DMS53 treated with DMSO at 0.1 percent for 48 hours (cell line): ENCODE results near the gene RBMS3.

Experiments used
- DNase-seq: peaks from one replicate; lab custom pipeline; 2025; ENCODE audit not compliant: unreplicated experiment; lab: John Stamatoyannopoulos, UW

Gene RBMS3

DNA sequence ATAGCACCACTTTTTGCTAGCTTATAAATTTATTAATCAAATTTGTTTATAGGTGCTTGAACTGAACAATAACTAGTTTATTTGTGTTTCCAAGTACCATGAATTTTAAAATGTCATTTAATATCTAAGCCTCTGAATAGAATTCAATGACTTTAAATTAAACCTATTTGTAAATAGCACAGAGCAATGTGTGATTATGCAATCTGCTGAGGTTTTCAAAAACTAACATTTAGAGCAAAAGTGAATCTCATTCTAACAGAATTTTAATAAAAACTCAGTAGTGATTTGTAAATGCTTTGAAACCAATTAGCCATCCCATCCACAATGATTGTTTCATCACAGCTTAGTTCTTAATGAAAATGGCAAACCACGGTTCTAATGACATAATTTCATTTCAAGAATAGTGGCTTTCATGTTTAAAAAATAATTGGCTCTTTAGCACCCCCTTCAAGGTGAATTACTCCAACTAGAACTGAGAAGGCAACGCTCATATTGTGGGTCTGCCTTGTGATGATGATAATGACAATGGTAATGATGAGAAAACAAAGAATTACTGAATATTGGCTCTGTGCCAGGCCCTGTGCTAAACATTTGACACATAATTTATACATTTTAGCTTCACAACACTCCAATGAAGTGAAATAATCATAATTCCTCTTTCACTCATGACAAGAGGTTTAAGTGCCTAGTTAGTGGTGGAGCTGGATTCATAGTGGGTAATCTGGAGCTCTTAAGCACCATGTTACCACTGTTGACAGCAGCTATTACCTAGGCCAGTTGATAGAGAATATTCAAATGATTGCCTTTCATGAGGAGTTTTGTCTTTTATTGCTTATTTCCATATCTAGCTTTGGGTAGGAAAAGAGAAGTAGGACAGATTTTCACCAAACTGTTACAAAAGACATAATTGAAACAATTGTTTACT, 145.7 kb downstream of the RBMS3 start:
- no peak for DNase-seq

- no peak for DNase-seq
Observed at GRCh38 chr3:29427266-29428103, 146.6 kb downstream of the RBMS3 start.

DNA sequence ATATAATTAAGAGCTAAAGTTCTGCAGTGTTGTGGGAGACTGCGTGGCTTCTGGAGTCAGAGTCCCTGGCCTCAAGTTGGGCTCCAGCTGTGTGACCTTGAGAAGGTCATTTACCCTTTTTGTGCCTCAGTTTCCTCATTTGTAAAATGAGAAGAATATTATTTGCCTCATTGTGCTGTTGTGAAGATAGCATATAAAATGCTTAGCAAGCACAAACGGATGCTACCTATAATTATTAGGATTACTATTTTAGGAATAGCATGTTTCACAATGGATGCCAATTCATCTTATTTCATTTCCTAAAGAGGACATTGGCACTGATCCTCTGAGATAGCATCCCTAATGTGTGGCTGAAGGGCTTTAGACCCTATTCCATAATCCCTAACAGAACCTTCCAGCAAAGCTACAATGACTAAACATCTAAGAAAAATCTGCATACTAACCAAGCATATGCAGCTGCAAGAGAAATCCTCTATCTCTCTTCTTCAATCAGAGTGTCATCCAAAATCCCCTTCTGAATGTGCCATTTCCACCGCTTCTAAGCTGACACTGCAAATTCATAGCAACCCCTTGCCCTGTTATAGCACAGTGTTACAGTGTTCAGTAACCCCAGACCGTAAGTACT, 148.3 kb downstream of the RBMS3 start:
- no peak for DNase-seq

GRCh38 chr3:29430558-29430971, 149.7 kb downstream of the RBMS3 start:
- no peak for DNase-seq

DNA sequence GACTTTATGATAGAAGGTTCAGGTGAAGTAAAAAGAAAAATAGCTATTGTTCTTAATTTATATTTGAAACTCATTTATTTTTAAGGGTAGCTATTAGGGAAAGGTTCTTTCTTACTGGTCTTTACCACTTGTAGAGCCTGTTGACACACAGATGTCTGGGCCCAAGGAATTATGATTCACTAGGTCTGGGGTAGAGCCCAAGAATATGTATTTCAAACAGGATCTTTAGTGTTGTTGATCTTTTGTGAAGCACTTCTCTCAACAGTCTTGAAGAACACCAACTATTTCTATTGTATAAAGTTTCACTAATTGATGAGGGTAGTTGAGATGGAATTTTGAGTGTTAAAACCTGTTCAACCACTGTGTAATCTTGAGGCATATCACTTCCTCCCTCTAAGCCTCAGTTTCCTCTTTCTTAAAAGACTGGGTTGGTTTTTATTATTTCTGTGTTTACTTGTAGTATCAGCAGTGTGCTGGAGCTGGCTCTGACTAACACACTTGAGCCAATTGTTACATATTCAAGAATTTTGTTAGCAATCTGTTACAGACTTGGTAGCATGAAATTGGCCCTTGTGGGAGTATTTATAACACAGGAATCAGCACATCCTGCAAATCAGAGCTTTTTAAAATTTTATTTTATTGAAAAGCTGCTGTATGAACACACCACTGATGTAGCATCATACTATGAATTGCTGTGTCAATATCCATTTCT, 155.9 kb downstream of the RBMS3 start:
- no peak for DNase-seq

DNA sequence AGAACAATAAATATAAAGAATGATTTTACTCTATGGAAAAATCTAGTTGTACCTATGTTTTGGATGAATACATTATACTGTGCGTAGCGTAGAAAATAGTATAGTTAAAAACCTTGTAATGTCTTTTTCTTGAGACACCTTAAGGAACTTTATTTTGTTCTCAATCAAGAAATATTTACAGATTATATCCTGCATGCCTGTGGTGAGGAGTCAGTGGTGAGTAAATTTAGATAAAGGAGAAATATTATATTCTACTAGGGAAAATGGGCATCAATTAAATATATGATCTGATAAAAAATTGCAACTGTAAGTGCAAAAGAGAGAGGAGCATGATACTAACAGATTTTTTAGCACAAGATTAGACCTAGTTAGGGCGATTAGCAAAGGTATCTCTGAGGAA, 157.7 kb downstream of the RBMS3 start:
- no peak for DNase-seq

DNA sequence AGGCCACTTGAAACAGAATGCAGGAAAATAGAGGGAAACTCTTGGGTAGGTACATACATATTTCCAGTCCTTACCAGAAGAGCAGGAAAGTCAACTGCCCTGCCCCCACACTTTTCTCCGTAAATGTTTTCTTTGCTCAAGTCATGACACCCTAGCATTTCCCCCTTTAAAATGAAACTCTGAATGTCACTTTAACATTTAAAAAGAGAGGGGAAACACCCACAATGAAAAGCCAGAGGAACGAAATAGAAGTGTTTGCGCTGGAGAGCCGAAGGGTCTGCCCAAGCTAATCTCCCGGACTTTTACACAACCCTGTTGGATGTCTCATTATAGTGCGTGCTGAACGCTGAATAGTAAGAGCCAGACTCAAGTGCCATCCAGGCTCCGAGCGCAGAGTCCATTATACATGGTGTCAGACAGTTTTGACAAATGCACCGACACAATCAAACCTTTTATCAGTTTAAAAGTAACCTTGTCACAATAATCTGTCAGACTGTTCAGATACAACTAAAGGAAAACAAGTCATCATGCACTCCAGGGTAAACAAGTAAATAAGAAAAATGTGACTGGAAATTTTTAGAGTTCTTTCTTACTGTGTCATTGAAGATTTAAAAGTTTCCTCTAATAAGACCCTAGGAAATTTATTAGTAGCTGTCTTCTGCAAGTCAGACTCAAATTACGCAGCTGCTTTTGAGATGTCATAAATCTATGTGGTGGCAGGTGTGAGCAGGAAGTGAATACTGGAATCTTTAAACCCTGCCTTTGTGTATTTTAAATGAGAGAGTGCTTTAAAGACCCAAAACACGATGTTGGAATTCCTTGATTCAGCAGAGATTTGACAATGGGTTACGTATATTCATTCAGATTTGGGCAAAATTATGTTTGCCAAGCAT, 159.8 kb downstream of the RBMS3 start:
- DNase-seq: peak; percentile 44

GRCh38 chr3:29441422-29441821, 160.6 kb downstream of the RBMS3 start:
- DNase-seq: no peak

GRCh38 chr3:29447946-29448627, 167.2 kb downstream of the RBMS3 start:
- DNase-seq: no peak

GRCh38 chr3:29451920-29452319, 171.0 kb downstream of the RBMS3 start:
- DNase-seq: no peak

GRCh38 chr3:29452934-29453283, 172.0 kb downstream of the RBMS3 start:
- DNase-seq: no peak

- no peak for DNase-seq
Observed at GRCh38 chr3:29453284-29454001, 172.6 kb downstream of the RBMS3 start.

DNA sequence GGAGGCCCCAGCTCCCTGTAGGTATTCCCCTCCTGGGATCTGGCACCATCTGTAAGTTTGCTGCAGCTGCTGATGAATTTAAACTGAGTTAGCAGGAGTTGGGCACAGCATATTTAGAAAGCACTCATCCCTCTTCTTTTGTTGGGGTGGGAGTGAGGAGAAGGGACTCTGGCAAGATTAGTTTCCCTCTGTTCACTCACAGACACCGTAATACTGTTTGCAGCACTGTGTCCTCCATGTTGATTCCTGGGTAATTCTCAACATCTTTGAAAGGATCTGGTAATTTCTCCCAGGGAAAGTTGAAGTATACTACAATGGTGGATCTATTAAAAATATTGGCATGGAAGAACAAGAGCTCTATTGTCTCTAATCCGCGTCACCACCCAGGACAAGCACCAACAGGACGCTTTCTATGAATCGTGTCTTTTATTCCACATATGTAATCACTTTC, 173.3 kb downstream of the RBMS3 start:
- no peak for DNase-seq

- no peak for DNase-seq
Observed at GRCh38 chr3:29456901-29457300, 176.0 kb downstream of the RBMS3 start.

DNA sequence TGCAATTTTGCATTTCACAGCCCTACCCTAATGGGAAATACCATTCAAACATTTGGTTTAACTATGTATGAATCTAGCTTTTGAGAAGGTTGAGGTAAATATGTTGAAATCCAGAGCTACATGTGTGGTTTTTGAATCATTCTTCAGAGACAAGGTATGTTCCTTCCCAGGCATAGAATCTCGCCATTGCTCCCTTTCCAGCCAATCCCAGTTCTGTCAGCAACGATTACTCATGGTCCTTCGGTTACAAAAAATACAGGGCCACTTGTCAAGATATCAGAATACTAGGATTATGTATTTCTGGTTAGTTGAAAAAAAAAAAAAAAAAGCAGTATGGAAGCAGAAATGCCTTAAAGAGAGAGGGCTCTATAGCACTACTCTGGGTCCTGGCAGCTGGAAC, 182.4 kb downstream of the RBMS3 start:
- DNase-seq: no peak

DNA sequence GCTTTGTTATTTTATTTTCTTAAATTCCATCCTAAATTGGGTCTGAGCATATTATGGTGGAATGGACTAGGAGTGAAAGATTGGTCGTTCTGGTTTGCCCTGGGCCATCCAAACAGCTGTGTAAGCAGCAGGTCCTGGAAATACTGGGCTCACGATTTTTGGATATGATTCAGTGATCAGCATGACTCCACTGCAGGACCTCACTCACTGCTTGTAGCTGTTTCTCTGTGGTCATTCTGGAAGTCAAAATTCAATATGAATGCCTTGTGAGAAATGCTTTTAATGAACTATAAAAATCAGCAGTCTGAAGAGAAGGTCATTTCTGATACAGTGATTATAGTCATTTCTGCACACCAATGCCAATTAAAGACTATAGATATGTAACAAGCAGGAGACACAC, 185.0 kb downstream of the RBMS3 start:
- DNase-seq: no peak

DNA sequence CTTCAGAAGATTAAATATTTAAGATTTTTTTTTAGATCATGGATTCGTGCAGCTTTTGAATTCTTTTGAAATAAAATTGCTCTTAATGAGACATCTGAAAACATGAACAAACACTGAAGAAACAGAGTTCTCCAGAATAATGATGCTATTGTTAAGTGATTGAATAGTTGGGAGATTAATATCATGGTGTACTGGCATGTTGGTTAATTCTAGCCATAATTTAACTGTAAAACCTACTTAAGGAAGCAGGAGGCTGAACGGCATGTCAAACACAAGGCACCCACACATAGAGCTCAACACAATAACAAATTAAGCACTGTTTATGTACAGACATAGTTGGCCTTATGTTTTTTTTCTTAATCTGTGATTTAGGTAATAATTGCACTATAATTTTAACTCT, 185.6 kb downstream of the RBMS3 start:
- no peak for DNase-seq

GRCh38 chr3:29468187-29468586, 187.3 kb downstream of the RBMS3 start:
- no peak for DNase-seq
